OCI-LY1 (cell line): ENCODE results near the gene CXCL10.

ENCODE experiments used
- EZH2 ChIP-seq: fragments of 200-600 bp; sonication (generic), shearing (Covaris generic); IDR thresholded peaks from 2 replicates; pipeline ENCODE4 v1.8.0; 2017; ENCODE audit warnings: borderline replicate concordance, mixed run types, mild to moderate bottlenecking, antibody characterized with exemption, low read length, moderate library complexity, mixed read lengths
- TF ChIP-seq, protein P1 (sequence below): fragments of 200-600 bp; sonication (generic), shearing (Covaris generic); IDR thresholded peaks from 2 replicates; pipeline ENCODE4 v1.5.1; 2017; ENCODE audit warnings: mild to moderate bottlenecking, antibody characterized with exemption, low read length, moderate library complexity, mixed read lengths

GRCh38 chr4:75997081-75997480 lies 26.2 kb downstream of the CXCL10 start:
- TF ChIP-seq, protein P1, sequence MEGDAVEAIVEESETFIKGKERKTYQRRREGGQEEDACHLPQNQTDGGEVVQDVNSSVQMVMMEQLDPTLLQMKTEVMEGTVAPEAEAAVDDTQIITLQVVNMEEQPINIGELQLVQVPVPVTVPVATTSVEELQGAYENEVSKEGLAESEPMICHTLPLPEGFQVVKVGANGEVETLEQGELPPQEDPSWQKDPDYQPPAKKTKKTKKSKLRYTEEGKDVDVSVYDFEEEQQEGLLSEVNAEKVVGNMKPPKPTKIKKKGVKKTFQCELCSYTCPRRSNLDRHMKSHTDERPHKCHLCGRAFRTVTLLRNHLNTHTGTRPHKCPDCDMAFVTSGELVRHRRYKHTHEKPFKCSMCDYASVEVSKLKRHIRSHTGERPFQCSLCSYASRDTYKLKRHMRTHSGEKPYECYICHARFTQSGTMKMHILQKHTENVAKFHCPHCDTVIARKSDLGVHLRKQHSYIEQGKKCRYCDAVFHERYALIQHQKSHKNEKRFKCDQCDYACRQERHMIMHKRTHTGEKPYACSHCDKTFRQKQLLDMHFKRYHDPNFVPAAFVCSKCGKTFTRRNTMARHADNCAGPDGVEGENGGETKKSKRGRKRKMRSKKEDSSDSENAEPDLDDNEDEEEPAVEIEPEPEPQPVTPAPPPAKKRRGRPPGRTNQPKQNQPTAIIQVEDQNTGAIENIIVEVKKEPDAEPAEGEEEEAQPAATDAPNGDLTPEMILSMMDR, result no peak
- TF ChIP-seq EZH2, result no peak
